Mesenteric fat pad (tissue), 1 donor: ENCODE data around the gene POLR2J. TPM values are rescaled to one million over a fixed set of nuclear protein-coding genes. Genes with fewer than 3 reads are reported as not detected.
"Not testable (repeated sequence)": the region's sequence is repeated elsewhere in the genome, so short reads cannot be mapped to it uniquely, and the experiment has no call there.

ENCODE experiments used
- DNase-seq: peaks from one replicate; pipeline ENCODE4 v3.0.0-alpha.2; 2020; ENCODE audit warnings: low spot score
- total RNA-seq: library from RNA; stranded (reverse); fragmentation: NEBNext Ultra II Directional; extraction: Animal tissue kit (Norgen Biotek cat#: 25700); gene quantifications from one replicate; pipeline ENCODE4 v1.2.1, GENCODE V29; 2021
- donor health status: DM: yes; HTN: yes; CAD: no.

Gene POLR2J
- total RNA-seq, 1 donor from 2014 or later: 43.6 TPM

- DNase-seq: not testable (repeated sequence)
Observed at GRCh38 chr7:102496861-102497260, 18.1 kb upstream of the POLR2J start.

GRCh38 chr7:102494473-102495149, 15.9 kb upstream of the POLR2J start:
- not testable (repeated sequence) for DNase-seq

GRCh38 chr7:102494026-102494425, 15.3 kb upstream of the POLR2J start:
- peak; percentile 11 for DNase-seq

GRCh38 chr7:102493220-102493935, 14.7 kb upstream of the POLR2J start:
- DNase-seq: not testable (repeated sequence)

GRCh38 chr7:102490529-102491075, 11.9 kb upstream of the POLR2J start:
- peak; percentile 74 for DNase-seq

- not testable (repeated sequence) for DNase-seq
Observed at GRCh38 chr7:102484317-102484716, 5.6 kb upstream of the POLR2J start.

GRCh38 chr7:102481962-102482361, 3.2 kb upstream of the POLR2J start:
- DNase-seq: not testable (repeated sequence)

GRCh38 chr7:102479982-102480637, 1.4 kb upstream of the POLR2J start:
- peak; percentile 30 for DNase-seq

- DNase-seq: not testable (repeated sequence)
Observed at GRCh38 chr7:102479209-102479584, 475 bp upstream of the POLR2J start.

- peak; percentile 22 for DNase-seq
Observed at GRCh38 chr7:102474736-102475435, 3.8 kb downstream of the POLR2J start.

GRCh38 chr7:102474116-102474515, 4.6 kb downstream of the POLR2J start:
- peak; percentile 30 for DNase-seq

GRCh38 chr7:102473271-102473991, 5.3 kb downstream of the POLR2J start:
- DNase-seq: peak; percentile 82

GRCh38 chr7:102472126-102473041, 6.3 kb downstream of the POLR2J start:
- peak; percentile 87 for DNase-seq

GRCh38 chr7:102471791-102472125, 7.0 kb downstream of the POLR2J start:
- peak; percentile 72 for DNase-seq

GRCh38 chr7:102469972-102470825, 8.5 kb downstream of the POLR2J start:
- peak; percentile 85 for DNase-seq

- DNase-seq: peak; percentile 86
Observed at GRCh38 chr7:102469351-102469971, 9.3 kb downstream of the POLR2J start.

- DNase-seq: peak; percentile 78
Observed at GRCh38 chr7:102468478-102469350, 10.0 kb downstream of the POLR2J start.
